B cell (primary cell): ENCODE measurements around the gene BMPR1A. TPM values are rescaled to one million over a fixed set of nuclear protein-coding genes. Genes with fewer than 3 reads are reported as not detected.
"Not testable (repeated sequence)": the region's sequence is repeated elsewhere in the genome, so short reads cannot be mapped to it uniquely, and the experiment has no call there.

Experiments used
- ATAC-seq: fragments of 200-7000 bp; cut with Tn5 transposase; one replicate; pipeline ENCODE4 v1.10.0; 2021; ENCODE audit warnings: low read depth, mild to moderate bottlenecking, moderate number of reproducible peaks, moderate library complexity
- CTCF ChIA-PET: fragments of 350-600 bp; sonication (Branson Sonifier 250); formaldehyde crosslinking; loops from one replicate; lab custom pipeline; 2021; ENCODE audit warnings: antibody characterized with exemption, inconsistent platforms; lab: Charles Lee
- POLR2A ChIA-PET: fragments of 350-600 bp; sonication (Branson Sonifier 250); formaldehyde crosslinking; loops from one replicate; lab custom pipeline; 2021; ENCODE audit warnings: antibody characterized with exemption; lab: Charles Lee
- DNase-seq: peaks from one replicate; pipeline ENCODE4 v3.0.0; 2013
- H2AFZ ChIP-seq: 2 replicates; pipeline ENCODE4 v1.6.1; 2012; ENCODE audit warnings: mild to moderate bottlenecking, low read depth, low read length; ENCODE audit not compliant: insufficient read depth, poor library complexity, severe bottlenecking
- H3K27ac ChIP-seq, 2 donors: 1 replicate in 1 of 2; 2 replicates in 1 of 2; pipeline ENCODE4 v1.5.1; 2012 to 2013; ENCODE audit warnings: low read length in 2 of 2, mild to moderate bottlenecking in 2 of 2, moderate library complexity in 1 of 2
- H3K27me3 ChIP-seq, 4 experiments: fragments of 200-600 bp in 1 of 4; sonication (generic) in 1 of 4; replicated peaks in 1 of 4; 1 replicate in 2 of 4; 2 replicates in 2 of 4; pipeline versions ENCODE4 v1.6.1 to v1.7.0; 2013 to 2016; ENCODE audit warnings: low read length in 3 of 4, mild to moderate bottlenecking in 2 of 4, mixed read lengths in 1 of 4, moderate library complexity in 1 of 4; ENCODE audit not compliant: insufficient read depth in 4 of 4, control insufficient read depth in 3 of 4; ENCODE audit errors: control extremely low read depth in 1 of 4
- H3K36me3 ChIP-seq, 2 experiments: replicated peaks in 1 of 2; 1 replicate in 1 of 2; 2 replicates in 1 of 2; pipeline versions ENCODE4 v1.6.1 to v1.7.1; 2013; ENCODE audit warnings: low read length in 1 of 2; ENCODE audit not compliant: insufficient read depth in 2 of 2, control insufficient read depth in 1 of 2; ENCODE audit errors: control extremely low read depth in 1 of 2, extremely low read depth in 1 of 2
- H3K4me1 ChIP-seq, 2 donors: fragments of 200-600 bp in 1 of 2; sonication (generic) in 1 of 2; 1 replicate in 1 of 2; 2 replicates in 1 of 2; pipeline versions ENCODE4 v1.5.1 to v1.6.1; 2013 to 2017; ENCODE audit warnings: low read length in 2 of 2; ENCODE audit not compliant: control insufficient read depth in 2 of 2, insufficient read depth in 2 of 2
- H3K4me2 ChIP-seq: replicated peaks from 2 replicates; pipeline ENCODE3; 2012; ENCODE audit warnings: mild to moderate bottlenecking, low read depth, low read length; ENCODE audit not compliant: poor library complexity, severe bottlenecking
- H3K4me3 ChIP-seq, 5 experiments: fragments of 200-600 bp in 1 of 5; sonication (generic) in 1 of 5; 1 replicate in 3 of 5; 2 replicates in 2 of 5; pipeline versions ENCODE4 v1.5.1 to v1.7.0; 2011 to 2016; ENCODE audit warnings: low read length in 4 of 5, mild to moderate bottlenecking in 4 of 5, low read depth in 2 of 5, control low read depth in 1 of 5, moderate library complexity in 1 of 5; ENCODE audit not compliant: insufficient read depth in 1 of 5; ENCODE audit errors: control extremely low read depth in 1 of 5, extremely low read depth in 1 of 5
- H3K79me2 ChIP-seq: fragments of 200-600 bp; sonication (generic); one replicate; pipeline ENCODE4 v1.6.0; 2016; ENCODE audit warnings: low read length; ENCODE audit not compliant: control insufficient read depth, insufficient read depth
- H3K9ac ChIP-seq: fragments of 200-600 bp; sonication (generic); 2 replicates; pipeline ENCODE4 v1.6.1; 2017; ENCODE audit warnings: mild to moderate bottlenecking, low read length, moderate library complexity
- H3K9me3 ChIP-seq, 3 donors: one replicate each; pipeline versions ENCODE4 v1.6.1 to v1.7.1; 2013; ENCODE audit warnings: low read length in 2 of 3; ENCODE audit not compliant: control insufficient read depth in 2 of 3, insufficient read depth in 1 of 3; ENCODE audit errors: control extremely low read depth in 1 of 3
- H4K20me1 ChIP-seq: 2 replicates; pipeline ENCODE4 v1.6.0; 2012; ENCODE audit warnings: mild to moderate bottlenecking, low read length; ENCODE audit not compliant: insufficient read depth, control insufficient read depth, poor library complexity, severe bottlenecking
- H3K27ac Mint-ChIP-seq: one replicate; pipeline ENCODE4 v1.8.0; 2021; ENCODE audit warnings: mixed read lengths
- H3K27me3 Mint-ChIP-seq: one replicate; pipeline ENCODE4 v1.8.0; 2021; ENCODE audit warnings: mixed read lengths
- H3K4me1 Mint-ChIP-seq: one replicate; pipeline ENCODE4 v1.8.0; 2021; ENCODE audit warnings: mixed read lengths
- H3K4me3 Mint-ChIP-seq: one replicate; pipeline ENCODE4 v1.8.0; 2021; ENCODE audit warnings: mixed read lengths
- H3K9me3 Mint-ChIP-seq: one replicate; pipeline ENCODE4 v1.8.0; 2022; ENCODE audit warnings: mixed read lengths; ENCODE audit not compliant: insufficient read depth
- EZH2 ChIP-seq: IDR thresholded peaks from 2 replicates; pipeline ENCODE4 v1.6.1; 2012; ENCODE audit warnings: borderline replicate concordance, low read depth, mild to moderate bottlenecking, moderate library complexity, low read length; ENCODE audit not compliant: insufficient read depth, poor library complexity, severe bottlenecking
- WGBS: methylation state at CpG from one replicate; pipeline ENCODE4 v1.1.5; 2013; ENCODE audit warnings: missing lambda C conversion rate; ENCODE audit not compliant: insufficient coverage; 5-methylcytosine and 5-hydroxymethylcytosine counted together
- intact Hi-C: fragments of 100-400 bp; cut with micrococcal nuclease; formaldehyde crosslinking; loops from one replicate; pipeline ENCODE4 v1.10.0; 2022
- polyA plus RNA-seq: library from polyadenylated mRNA; depleted of rRNA; stranded (reverse); fragments of >200 nt; gene quantifications from 2 replicates; pipeline ENCODE4 v1.2.3, GENCODE V29; 2012
- total RNA-seq, 2 donors: library from RNA; stranded (reverse); fragments of 120-200 nt in 1 of 2; gene quantifications; 1 replicate in 1 of 2; 2 replicates in 1 of 2; pipeline versions ENCODE4 v1.2.3 to v1.2.4, GENCODE V29; 2013 to 2022
- TF ChIP-seq, protein P1 (sequence below): fragments of 200-600 bp; IDR thresholded peaks from one replicate; pipeline ENCODE4 v1.8.0; 2022; ENCODE audit warnings: antibody characterized with exemption, mild to moderate bottlenecking

The BMPR1A gene
- total and polyA plus RNA-seq, 2 donors (not counting 1 experiment from before 2014, with no cell fraction given): 1.9 to 15.1 TPM

DNA sequence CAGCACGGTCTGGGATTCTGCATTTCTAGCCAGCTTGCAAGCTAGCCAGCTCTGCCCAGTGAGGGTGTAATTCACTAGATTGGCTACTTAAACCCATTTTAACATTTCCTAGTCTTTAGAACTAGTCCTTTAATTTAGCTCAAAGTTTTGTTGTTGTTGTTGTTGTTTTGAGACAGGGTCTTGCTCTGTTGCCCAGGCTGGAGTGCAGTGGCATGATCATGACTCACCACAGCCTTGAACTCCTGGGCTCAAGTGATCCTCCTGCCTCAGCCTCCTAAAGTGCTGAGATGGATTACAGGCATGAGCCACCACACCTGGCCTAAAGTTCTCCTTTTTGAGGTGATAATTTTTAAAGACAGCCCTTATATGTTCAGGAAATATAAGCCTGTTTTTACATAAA lies 94.1 kb downstream of the BMPR1A start:
- Histone ChIP-seq H3K79me2 (no peaks in the 10 kb centered on the region), H3K4me2 (no peak overlapping the region), H3K36me3 (no peaks in the 10 kb centered on the region), H3K4me3 (no peak overlapping the region), H2AFZ (no peak overlapping the region), H3K9me3 (peaks cover 0 to 3% (median 0%) of the 10 kb centered on the region in 3 donors), H3K27ac (no peak overlapping the region), H3K4me1 (no peaks in the 10 kb centered on the region), H4K20me1 (no peaks in the 10 kb centered on the region), H3K27me3 (no peaks in the 10 kb centered on the region), H3K9ac (no peak overlapping the region)
- ChIA-PET CTCF (interaction anchor here (1.4 kb wide), 1 partner anchor 9 kb away, joined by 3 read pairs; no protein-coding TSS in a partner anchor), POLR2A (no interaction called here)
- Mint-ChIP-seq H3K4me1 (no peaks in the 10 kb centered on the region), H3K27me3 (no peaks in the 10 kb centered on the region), H3K4me3 (no peak overlapping the region), H3K9me3 (peaks cover 4% of the 10 kb centered on the region), H3K27ac (no peak overlapping the region)
- no peak for ATAC-seq
- TF ChIP-seq, protein P1, sequence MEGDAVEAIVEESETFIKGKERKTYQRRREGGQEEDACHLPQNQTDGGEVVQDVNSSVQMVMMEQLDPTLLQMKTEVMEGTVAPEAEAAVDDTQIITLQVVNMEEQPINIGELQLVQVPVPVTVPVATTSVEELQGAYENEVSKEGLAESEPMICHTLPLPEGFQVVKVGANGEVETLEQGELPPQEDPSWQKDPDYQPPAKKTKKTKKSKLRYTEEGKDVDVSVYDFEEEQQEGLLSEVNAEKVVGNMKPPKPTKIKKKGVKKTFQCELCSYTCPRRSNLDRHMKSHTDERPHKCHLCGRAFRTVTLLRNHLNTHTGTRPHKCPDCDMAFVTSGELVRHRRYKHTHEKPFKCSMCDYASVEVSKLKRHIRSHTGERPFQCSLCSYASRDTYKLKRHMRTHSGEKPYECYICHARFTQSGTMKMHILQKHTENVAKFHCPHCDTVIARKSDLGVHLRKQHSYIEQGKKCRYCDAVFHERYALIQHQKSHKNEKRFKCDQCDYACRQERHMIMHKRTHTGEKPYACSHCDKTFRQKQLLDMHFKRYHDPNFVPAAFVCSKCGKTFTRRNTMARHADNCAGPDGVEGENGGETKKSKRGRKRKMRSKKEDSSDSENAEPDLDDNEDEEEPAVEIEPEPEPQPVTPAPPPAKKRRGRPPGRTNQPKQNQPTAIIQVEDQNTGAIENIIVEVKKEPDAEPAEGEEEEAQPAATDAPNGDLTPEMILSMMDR: no peak
- no peak for TF ChIP-seq EZH2
- WGBS: no CpG with 5 or more reads among the region's 1 CpG
- no peak for DNase-seq
- intact Hi-C loops: no loop called here

DNA sequence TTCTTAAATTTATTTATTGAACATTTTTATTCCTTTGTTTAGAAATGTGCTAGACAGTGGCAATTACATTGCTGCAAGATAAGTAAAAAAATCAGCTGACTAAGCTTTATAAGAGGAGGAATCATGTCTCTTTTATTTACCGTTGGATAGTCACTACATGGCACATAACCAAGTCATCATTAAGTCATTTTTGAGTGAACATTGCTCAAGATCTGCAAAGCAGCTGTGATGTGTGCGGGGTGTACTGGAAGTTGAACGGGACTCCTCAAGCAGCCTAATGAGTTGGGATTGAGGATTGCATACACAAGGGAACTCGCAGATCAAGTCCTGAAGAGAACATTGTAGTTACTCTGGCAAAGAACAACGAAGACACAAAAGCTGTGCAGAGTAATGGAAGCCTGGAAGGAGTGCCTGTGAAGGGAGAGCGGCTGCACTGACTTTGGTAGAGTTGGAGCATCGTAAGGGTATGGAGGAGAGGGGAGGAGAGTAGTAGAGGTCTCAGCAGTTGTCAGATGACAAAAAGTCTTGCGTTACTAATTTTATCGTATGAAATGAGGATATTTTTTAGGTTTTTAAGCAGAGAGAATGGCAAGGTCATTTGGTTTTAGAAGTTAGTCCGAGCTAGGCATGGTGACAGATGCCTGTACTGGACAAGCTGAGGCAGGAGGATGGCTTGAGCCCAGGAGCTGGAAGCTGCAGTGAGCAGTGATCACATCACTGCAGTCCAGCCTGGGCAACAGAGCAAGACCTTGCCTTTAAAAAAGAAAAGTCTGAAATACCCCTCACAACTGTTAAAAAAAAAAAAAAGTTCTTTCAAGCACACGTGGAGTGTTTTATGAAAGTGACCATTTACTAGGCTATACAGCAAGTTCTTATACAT lies 95.1 kb downstream of the BMPR1A start:
- H3K79me2 ChIP-seq: no peaks in the 10 kb centered on the region
- ChIA-PET POLR2A (no interaction called here), CTCF (interaction anchor here (1.4 kb wide), 1 partner anchor 10 kb away, joined by 3 read pairs; no protein-coding TSS in a partner anchor)
- TF ChIP-seq, protein P1: no peak
- TF ChIP-seq EZH2: no peak
- H3K4me1 ChIP-seq: no peaks in the 10 kb centered on the region
- intact Hi-C loops: no loop called here
- H3K4me2 ChIP-seq: no peak overlapping the region
- no peak overlapping the region for H3K9ac ChIP-seq
- no peaks in the 10 kb centered on the region for H3K4me1 Mint-ChIP-seq
- no peak overlapping the region for H3K4me3 Mint-ChIP-seq
- H3K27ac Mint-ChIP-seq: no peak overlapping the region
- no peaks in the 10 kb centered on the region for H3K36me3 ChIP-seq
- H4K20me1 ChIP-seq: no peaks in the 10 kb centered on the region
- H2AFZ ChIP-seq: no peak overlapping the region
- no peak for ATAC-seq
- over 99% methylated on average over 9 of the region's 11 CpGs for WGBS
- no peaks in the 10 kb centered on the region for H3K27me3 Mint-ChIP-seq
- H3K4me3 ChIP-seq: no peak overlapping the region
- no peak overlapping the region for H3K27ac ChIP-seq
- DNase-seq: no peak
- H3K9me3 Mint-ChIP-seq: peaks cover 4% of the 10 kb centered on the region
- no peaks in the 10 kb centered on the region for H3K27me3 ChIP-seq
- H3K9me3 ChIP-seq: peaks cover 0 to 3% (median 0%) of the 10 kb centered on the region in 3 donors

DNA sequence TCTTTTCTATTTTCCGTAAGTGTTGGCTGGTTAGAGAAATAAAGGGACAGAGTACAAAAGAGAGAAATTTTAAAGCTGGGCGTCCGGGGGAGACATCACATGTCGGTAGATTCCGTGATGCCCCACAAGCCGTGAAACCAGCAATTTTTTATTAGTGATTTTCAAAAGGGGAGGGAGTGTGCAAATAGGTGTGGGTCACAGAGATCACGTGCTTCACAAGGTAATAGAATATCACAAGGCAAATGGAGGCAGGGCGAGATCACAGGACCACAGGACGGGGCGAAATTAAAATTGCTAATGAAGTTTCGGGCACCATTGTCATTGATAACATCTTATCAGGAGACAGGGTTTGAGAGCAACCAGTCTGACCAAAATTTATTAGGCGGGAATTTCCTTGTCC lies 97.2 kb downstream of the BMPR1A start:
- H4K20me1 ChIP-seq, H3K79me2 ChIP-seq, H3K27me3 ChIP-seq, H3K4me3 Mint-ChIP-seq, H3K4me2 ChIP-seq, H3K9ac ChIP-seq, H3K27me3 Mint-ChIP-seq, H3K27ac Mint-ChIP-seq, H2AFZ ChIP-seq, H3K4me1 Mint-ChIP-seq, intact Hi-C loops, DNase-seq, ATAC-seq, H3K4me3 ChIP-seq, H3K36me3 ChIP-seq, H3K9me3 ChIP-seq, H3K27ac ChIP-seq, POLR2A ChIA-PET, H3K4me1 ChIP-seq, H3K9me3 Mint-ChIP-seq, CTCF ChIA-PET: not testable (repeated sequence)
- WGBS: 90% methylated on average over 7 of the region's 12 CpGs
